ENCODE measurements around the gene ITPR3.

Gene ITPR3

DNA sequence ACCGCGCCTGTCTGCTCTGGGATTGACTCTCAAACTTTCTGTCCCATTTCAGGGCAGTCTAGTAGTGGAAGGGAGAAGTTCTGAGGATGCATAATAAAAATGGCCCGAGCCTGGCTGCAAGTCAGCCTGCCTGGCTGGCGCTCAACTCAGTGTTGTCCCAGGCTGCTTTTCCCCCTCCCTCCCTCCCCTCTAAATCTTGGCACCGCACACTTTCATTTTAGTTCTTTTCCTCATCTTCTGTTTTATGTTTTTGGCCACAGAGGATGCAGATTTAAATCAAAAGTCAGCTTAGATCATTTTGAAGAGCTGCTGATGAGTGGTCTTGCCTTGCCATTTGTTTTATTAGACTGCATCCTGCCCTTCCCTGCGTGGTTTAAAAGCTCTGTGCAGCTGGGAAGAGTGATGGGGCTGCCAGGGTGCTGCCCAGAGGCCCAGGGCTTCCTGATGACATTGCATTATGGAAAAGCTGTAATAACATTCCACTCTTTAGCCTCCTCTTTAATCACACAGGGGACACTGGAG lies 96.9 kb downstream of the ITPR3 start:
- H3K9ac ChIP-seq: no peak overlapping the region
- H3K27ac ChIP-seq: no peak overlapping the region
- H3K9me3 ChIP-seq (replicated peaks in 1 of 11): no peaks in the 10 kb centered on the region
- peaks cover 14 to 26% (median 20%) of the 10 kb centered on the region in 10 experiments for H3K4me1 ChIP-seq
- H3K36me3 ChIP-seq: no peaks in the 10 kb centered on the region
- no peak for TF ChIP-seq Cebpa-rat (IDR thresholded peaks at IDR 0.05)
- no peaks in the 10 kb centered on the region for H4K20me1 ChIP-seq
- H3K27me3 ChIP-seq: no peaks in the 10 kb centered on the region
- peak overlapping the region in 8 of 11 experiments; percentile 13 to 60 (median 38); a peak in 12 of 22 replicates for H3K4me2 ChIP-seq
- no peak overlapping the region for H3K4me3 ChIP-seq

DNA sequence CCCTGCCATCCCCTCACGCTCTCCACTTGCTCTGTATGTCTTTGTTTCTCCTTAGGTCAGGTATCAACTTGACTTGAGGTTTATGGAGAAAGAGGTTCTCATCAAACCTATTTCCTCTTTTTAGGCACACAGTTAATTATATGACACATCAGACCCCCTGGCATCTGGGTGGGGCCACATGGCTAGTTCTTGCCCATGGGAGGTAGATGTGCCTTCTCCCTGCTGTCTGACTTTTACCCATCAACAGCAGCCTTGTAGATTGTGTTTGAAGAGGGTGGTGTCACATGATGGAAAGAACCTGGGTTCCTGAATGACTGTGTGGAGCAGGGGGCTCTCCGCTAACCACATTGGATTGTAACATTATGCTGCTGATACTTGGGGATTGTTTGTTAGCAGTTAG lies 97.6 kb downstream of the ITPR3 start:
- no peaks in the 10 kb centered on the region for H3K27me3 ChIP-seq
- H3K4me1 ChIP-seq: peaks cover 11 to 30% (median 23%) of the 10 kb centered on the region in 10 experiments
- no peak overlapping the region for H3K27ac ChIP-seq
- H3K4me3 ChIP-seq: no peak overlapping the region
- H3K9me3 ChIP-seq (replicated peaks in 1 of 11): no peaks in the 10 kb centered on the region
- H3K9ac ChIP-seq: no peak overlapping the region
- H4K20me1 ChIP-seq: no peaks in the 10 kb centered on the region
- H3K36me3 ChIP-seq: no peaks in the 10 kb centered on the region
- H3K4me2 ChIP-seq: peak overlapping the region in 8 of 11 experiments; percentile 13 to 60 (median 38); a peak in 12 of 22 replicates
- no peak for TF ChIP-seq Cebpa-rat (IDR thresholded peaks at IDR 0.05)

DNA sequence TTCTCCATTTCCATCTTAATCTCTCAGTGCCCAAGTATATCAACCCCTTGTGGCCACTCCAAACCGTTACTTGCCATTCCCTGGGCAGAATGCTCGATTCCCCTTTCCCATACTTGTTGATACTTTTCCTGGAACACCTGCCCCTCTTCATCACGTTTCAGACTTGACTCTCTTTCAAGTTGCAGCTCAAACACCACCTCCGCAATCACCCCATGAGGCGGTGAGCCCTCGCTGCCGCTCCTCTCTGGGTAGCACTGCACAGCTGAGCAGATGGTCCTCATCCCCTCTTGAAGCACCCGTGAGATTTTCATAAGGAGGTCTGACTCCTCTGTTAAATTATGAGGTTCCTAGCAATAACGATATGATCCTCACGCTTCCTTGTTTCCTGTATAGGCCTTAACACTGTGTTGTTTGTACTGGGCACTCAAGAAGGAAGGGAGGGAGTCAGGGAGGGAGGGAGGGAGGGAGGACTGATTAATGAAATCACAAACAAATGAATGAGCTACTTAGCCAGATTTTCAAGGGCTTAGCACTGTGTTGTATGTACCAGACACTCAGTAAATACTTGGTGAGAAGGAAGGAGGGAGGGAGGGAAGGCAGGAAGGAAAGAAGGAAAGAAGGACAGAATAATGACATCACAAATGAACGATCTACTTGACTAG lies 98.3 kb downstream of the ITPR3 start:
- H3K4me1 ChIP-seq: peaks cover 9 to 31% (median 25%) of the 10 kb centered on the region in 10 experiments; a peak in 19 of 20 replicates
- no peak for TF ChIP-seq Cebpa-rat (IDR thresholded peaks at IDR 0.05)
- no peaks in the 10 kb centered on the region for H4K20me1 ChIP-seq
- no peaks in the 10 kb centered on the region for H3K27me3 ChIP-seq
- no peaks in the 10 kb centered on the region for H3K9me3 ChIP-seq (replicated peaks in 1 of 11)
- H3K4me2 ChIP-seq: no peak overlapping the region
- no peak overlapping the region for H3K4me3 ChIP-seq
- no peak overlapping the region for H3K9ac ChIP-seq
- no peaks in the 10 kb centered on the region for H3K36me3 ChIP-seq
- H3K27ac ChIP-seq: no peak overlapping the region

DNA sequence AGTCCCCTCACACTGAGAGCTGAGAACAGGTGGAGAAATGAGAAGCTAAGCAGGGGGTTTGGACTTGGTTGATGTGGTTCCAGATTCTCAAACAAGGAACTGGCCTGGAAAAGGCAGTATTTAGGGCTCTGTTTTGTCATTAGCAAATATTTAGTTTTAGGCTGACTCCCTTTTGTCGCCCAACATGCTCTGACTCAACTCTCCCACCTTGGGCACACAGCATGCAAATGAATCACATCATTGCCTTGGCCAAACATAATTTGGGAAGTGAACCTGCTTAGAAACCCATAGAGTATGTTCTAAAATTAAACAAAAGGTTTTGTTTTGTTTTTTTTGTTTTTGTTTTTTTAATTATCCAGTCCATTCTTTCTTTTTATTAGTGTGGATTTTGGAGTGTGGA lies 99.9 kb downstream of the ITPR3 start:
- H4K20me1 ChIP-seq: no peaks in the 10 kb centered on the region
- H3K27me3 ChIP-seq: no peaks in the 10 kb centered on the region
- H3K27ac ChIP-seq: no peak overlapping the region
- TF ChIP-seq Cebpa-rat (IDR thresholded peaks at IDR 0.05): no peak
- no peaks in the 10 kb centered on the region for H3K9me3 ChIP-seq (replicated peaks in 1 of 11)
- 0 out of 22 replicates have a peak overlapping the region, but pooled peaks of 1 of the 11 experiments have one; percentile 2 for H3K4me2 ChIP-seq
- no peak overlapping the region for H3K4me3 ChIP-seq
- H3K9ac ChIP-seq: no peak overlapping the region
- peaks cover 6 to 34% (median 30%) of the 10 kb centered on the region in 10 experiments; a peak in 18 of 20 replicates for H3K4me1 ChIP-seq
- H3K36me3 ChIP-seq: no peaks in the 10 kb centered on the region

DNA sequence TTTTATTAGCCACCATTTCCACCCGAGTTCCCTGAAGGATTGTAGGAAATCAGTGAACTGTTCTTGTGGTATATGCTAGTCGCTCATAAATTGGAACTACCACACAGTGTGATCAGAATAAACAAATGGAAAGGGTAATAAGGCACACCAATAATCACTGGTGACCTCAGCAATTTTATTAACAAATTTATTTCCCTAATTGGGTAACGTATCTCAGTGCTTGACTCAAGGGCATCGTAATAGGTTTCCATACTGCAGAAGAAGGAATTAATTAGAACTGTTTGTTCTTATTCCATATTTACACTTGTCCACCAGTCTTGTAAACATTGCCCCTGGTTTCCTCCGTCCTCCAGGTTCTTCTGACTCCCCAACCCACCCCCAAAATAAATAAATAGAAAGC lies 100.4 kb downstream of the ITPR3 start:
- Histone ChIP-seq H3K27ac (no peak overlapping the region), H3K4me1 (peaks cover 11 to 40% (median 36%) of the 10 kb centered on the region in 10 experiments; a peak in 19 of 20 replicates), H3K4me2 (no peak overlapping the region), H4K20me1 (no peaks in the 10 kb centered on the region), H3K4me3 (no peak overlapping the region), H3K36me3 (no peaks in the 10 kb centered on the region), H3K9ac (no peak overlapping the region), H3K9me3 (replicated peaks in 1 of 11) (no peaks in the 10 kb centered on the region), H3K27me3 (no peaks in the 10 kb centered on the region)
- no peak for TF ChIP-seq Cebpa-rat (IDR thresholded peaks at IDR 0.05)

DNA sequence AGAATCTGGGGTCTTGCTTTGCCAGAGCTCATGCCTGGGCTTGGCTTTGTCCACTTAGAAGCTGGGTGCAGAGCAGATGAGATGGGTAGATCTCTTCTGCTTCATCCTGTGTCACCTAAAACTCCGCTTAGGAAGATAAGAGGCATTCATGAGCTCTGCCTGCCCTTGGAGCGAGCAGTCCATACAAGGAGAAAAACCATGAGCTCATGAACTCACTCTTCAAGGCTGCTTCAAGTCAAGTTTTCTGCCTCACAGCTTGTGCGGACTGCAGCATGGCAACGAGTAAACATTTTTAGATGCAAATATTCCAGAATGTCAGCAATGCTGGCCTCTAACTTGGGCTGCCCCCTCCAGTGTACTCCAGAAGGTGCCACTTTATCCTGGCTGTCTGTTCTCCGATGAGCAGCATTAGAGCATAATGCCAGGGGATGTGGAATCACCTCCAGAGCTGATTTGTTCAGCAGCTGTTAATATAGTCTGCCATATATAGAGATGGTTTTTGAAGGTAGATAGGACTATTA lies 101.0 kb downstream of the ITPR3 start:
- TF ChIP-seq Cebpa-rat (IDR thresholded peaks at IDR 0.05): no peak
- Histone ChIP-seq H3K4me3 (no peak overlapping the region), H3K4me2 (no peak overlapping the region), H3K36me3 (no peaks in the 10 kb centered on the region), H3K9ac (no peak overlapping the region), H4K20me1 (no peaks in the 10 kb centered on the region), H3K4me1 (peaks cover 17 to 46% (median 42%) of the 10 kb centered on the region in 10 experiments), H3K27ac (no peak overlapping the region), H3K27me3 (no peaks in the 10 kb centered on the region), H3K9me3 (replicated peaks in 1 of 11) (no peaks in the 10 kb centered on the region)

DNA sequence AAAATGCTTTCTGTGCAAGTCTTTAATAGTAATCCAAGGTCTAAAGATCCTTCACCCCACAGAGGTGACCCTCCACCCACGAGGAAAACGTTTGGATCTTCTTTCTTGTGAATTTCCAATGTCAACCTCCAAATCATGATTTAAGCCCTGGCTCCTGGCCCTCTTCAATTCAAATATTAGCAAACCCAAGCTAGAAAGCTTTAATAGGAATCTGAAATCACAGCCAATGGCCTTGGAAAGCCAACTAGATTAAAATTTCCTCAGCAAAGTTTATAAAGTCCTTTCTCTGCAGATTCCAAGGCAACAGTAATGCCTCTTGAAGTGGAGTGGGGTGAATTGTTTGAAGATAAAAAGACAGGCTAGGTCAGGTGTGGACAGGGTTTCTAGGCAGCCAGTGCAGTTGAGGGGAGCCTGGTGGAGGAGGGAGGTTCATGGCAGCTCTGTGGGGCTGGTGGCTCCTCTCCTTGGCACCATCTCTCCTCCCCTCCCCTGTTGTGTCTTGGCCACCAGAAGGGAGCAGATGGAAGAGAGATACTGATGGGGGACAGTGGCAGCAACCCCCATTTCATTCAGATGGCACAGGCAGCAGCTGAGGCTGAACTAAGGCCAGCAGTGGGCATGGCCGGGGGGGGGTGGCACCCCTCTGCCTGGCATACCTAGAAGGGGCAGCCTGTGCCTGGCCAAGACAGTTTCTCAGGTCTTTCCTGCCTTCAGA lies 102.4 kb downstream of the ITPR3 start:
- no peaks in the 10 kb centered on the region for H3K27me3 ChIP-seq
- peak overlapping the region in 8 of 11 experiments; percentile 22 to 91 (median 59); a peak in 14 of 22 replicates for H3K4me2 ChIP-seq
- H3K4me3 ChIP-seq: no peak overlapping the region
- no peaks in the 10 kb centered on the region for H3K36me3 ChIP-seq
- no peak overlapping the region for H3K9ac ChIP-seq
- no peaks in the 10 kb centered on the region for H4K20me1 ChIP-seq
- H3K27ac ChIP-seq: no peak overlapping the region
- no peak for TF ChIP-seq Cebpa-rat (IDR thresholded peaks at IDR 0.05)
- H3K9me3 ChIP-seq (replicated peaks in 1 of 11): no peaks in the 10 kb centered on the region
- H3K4me1 ChIP-seq: peaks cover 19 to 55% (median 51%) of the 10 kb centered on the region in 10 experiments

DNA sequence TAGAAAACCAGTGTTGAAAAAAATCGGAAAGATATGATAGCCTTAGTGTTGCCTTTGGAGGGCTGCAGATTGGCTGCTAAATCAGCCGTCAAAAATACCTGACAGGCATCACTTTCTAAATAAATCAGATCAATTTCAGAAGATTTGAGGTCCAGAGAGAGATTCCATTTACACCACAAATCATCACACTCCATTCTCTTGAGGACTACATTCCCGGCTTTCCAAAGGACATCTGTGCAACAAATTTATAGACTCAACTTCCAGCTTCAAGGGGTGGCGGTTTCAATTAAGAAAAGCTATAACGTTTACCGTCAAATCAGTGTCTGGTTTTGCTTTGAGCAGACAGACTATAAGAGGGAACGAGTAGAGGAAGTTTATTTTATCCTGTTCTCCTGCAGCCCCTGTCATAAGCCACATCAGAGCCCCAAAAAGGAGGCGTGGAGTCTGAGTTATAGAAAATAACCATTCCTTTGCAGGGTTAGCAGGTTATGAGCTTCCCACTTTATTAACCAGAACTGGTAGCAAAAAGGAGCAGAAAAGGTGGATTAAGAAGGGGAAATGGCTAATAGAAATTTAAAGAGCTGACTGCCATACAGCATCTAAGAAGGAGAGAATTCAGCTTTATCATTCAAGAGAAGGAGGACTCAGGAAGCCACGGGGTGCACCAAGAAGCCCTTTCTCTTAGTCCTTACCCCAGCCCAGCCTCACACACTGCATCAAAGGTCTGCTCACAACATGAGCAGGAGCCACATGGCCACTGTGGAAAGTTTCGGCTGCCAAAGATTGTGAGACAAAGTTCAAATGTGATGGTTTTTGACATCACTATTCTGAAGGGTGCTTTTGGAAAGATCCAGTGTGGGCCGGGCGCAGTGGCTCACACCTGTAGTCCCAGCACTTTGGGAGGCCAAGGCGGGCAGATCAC lies 103.2 kb downstream of the ITPR3 start:
- no peaks in the 10 kb centered on the region for H4K20me1 ChIP-seq
- no peak overlapping the region for H3K9ac ChIP-seq
- H3K27ac ChIP-seq: no peak overlapping the region
- H3K9me3 ChIP-seq (replicated peaks in 1 of 11): no peaks in the 10 kb centered on the region
- H3K27me3 ChIP-seq: no peaks in the 10 kb centered on the region
- peak overlapping the region in 9 of 11 experiments; percentile 5 to 91 (median 55); a peak in 14 of 22 replicates for H3K4me2 ChIP-seq
- peaks cover 16 to 59% (median 55%) of the 10 kb centered on the region in 10 experiments for H3K4me1 ChIP-seq
- H3K4me3 ChIP-seq: no peak overlapping the region
- H3K36me3 ChIP-seq: no peaks in the 10 kb centered on the region
- TF ChIP-seq Cebpa-rat (IDR thresholded peaks at IDR 0.05): no peak

All from BLaER1 treated with 17β-estradiol and CSF1 and Interleukin-3, amounts not matched to agents 10 nM and 100 nM (cell line).